SK-N-SH treated with all-trans-retinoic acid at 6 μM for 48 hours (cell line): ENCODE measurements around the gene ODAM.

Experiments used
- ARNTL ChIP-seq: fragments of 450-650 bp; formaldehyde crosslinking; IDR thresholded peaks from 2 replicates; pipeline ENCODE4 v1.5.0; 2020; ENCODE audit warnings: low read depth, mild to moderate bottlenecking, moderate library complexity, borderline replicate concordance
- OSR1 ChIP-seq: fragments of 250-450 bp; sonication (Bioruptor Pico); IDR thresholded peaks from 2 replicates; pipeline ENCODE4 v1.8.0; 2022; ENCODE audit warnings: moderate library complexity, mild to moderate bottlenecking, inconsistent platforms
- PPARA ChIP-seq: fragments of 250-450 bp; sonication (Bioruptor Pico); IDR thresholded peaks from 2 replicates; pipeline ENCODE4 v1.5.0; 2020; ENCODE audit warnings: mild to moderate bottlenecking, borderline replicate concordance
- TOX ChIP-seq: fragments of 250-450 bp; sonication (Bioruptor Pico); IDR thresholded peaks from 2 replicates; pipeline ENCODE4 v1.8.0; 2021; ENCODE audit warnings: mild to moderate bottlenecking, moderate library complexity, borderline replicate concordance
- ZFP3 ChIP-seq: fragments of 250-450 bp; sonication (Bioruptor Pico); IDR thresholded peaks from 2 replicates; pipeline ENCODE4 v1.5.0; 2020; ENCODE audit warnings: mild to moderate bottlenecking, moderate library complexity
- ZFP30 ChIP-seq: fragments of 450-650 bp; formaldehyde crosslinking; IDR thresholded peaks from 2 replicates; pipeline ENCODE4 v1.5.0; 2022; ENCODE audit warnings: mild to moderate bottlenecking, moderate library complexity
- TF ChIP-seq, protein P1 (sequence below): fragments of 250-450 bp; sonication (Bioruptor Pico); IDR thresholded peaks from 2 replicates; pipeline ENCODE4 v1.5.1; 2020; ENCODE audit warnings: low read depth, mild to moderate bottlenecking, moderate library complexity

DNA sequence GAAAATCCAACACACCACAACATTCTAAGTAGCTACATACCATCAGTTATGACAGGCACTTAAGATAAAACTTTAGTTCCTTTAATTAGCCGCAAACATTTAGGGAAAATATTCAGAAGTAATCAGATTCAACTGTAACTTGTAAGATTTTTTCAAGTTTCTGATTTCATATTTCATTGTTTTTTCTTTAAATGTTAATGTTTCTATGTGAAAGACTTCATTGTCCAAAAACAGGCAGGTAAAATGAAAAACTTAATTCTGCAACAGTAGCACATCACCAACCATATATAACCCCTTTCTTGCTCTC lies 11.6 kb upstream of the ODAM start:
- TF ChIP-seq ZFP30 (CRISPR knock-in tag) = no peak
- TF ChIP-seq, protein P1, sequence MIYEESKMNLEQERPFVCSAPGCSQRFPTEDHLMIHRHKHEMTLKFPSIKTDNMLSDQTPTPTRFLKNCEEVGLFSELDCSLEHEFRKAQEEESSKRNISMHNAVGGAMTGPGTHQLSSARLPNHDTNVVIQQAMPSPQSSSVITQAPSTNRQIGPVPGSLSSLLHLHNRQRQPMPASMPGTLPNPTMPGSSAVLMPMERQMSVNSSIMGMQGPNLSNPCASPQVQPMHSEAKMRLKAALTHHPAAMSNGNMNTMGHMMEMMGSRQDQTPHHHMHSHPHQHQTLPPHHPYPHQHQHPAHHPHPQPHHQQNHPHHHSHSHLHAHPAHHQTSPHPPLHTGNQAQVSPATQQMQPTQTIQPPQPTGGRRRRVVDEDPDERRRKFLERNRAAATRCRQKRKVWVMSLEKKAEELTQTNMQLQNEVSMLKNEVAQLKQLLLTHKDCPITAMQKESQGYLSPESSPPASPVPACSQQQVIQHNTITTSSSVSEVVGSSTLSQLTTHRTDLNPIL (CRISPR knock-in tag) = no peak
- TF ChIP-seq TOX (CRISPR knock-in tag) = no peak
- no peak for TF ChIP-seq ARNTL (CRISPR knock-in tag)
- TF ChIP-seq ZFP3 = no peak
- no peak for TF ChIP-seq PPARA (CRISPR knock-in tag)
- no peak for TF ChIP-seq OSR1 (CRISPR knock-in tag)
